ENCODE results near the gene ASB14.

- TF ChIP-seq, protein P1, sequence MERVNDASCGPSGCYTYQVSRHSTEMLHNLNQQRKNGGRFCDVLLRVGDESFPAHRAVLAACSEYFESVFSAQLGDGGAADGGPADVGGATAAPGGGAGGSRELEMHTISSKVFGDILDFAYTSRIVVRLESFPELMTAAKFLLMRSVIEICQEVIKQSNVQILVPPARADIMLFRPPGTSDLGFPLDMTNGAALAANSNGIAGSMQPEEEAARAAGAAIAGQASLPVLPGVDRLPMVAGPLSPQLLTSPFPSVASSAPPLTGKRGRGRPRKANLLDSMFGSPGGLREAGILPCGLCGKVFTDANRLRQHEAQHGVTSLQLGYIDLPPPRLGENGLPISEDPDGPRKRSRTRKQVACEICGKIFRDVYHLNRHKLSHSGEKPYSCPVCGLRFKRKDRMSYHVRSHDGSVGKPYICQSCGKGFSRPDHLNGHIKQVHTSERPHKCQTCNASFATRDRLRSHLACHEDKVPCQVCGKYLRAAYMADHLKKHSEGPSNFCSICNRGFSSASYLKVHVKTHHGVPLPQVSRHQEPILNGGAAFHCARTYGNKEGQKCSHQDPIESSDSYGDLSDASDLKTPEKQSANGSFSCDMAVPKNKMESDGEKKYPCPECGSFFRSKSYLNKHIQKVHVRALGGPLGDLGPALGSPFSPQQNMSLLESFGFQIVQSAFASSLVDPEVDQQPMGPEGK (tag by site-specific recombination; IDR thresholded peaks at IDR 0.05), result no peak
- TF ChIP-seq WT1 (tag by site-specific recombination; IDR thresholded peaks at IDR 0.05), result no peak
Measured at GRCh38 chr3:57278237-57278636, 14.2 kb downstream of the ASB14 start.

Measured in HEK293 (cell line).